Measurements from ENCODE around the gene BAK1.
"Not testable (repeated sequence)": the region's sequence is repeated elsewhere in the genome, so short reads cannot be mapped to it uniquely, and the experiment has no call there.

The BAK1 gene

GRCh38 chr6:33557376-33557775 is 22.7 kb downstream of the BAK1 start:
- Histone ChIP-seq H3K9me2 (ENCODE audit: low read depth, low read length) (no peaks in the 10 kb centered on the region), H3K4me2 (ENCODE audit: low read length) (no peak overlapping the region), H3K36me3 (ENCODE audit: insufficient read depth, low read length) (no peaks in the 10 kb centered on the region; the same call in 1 of the 2 replicates), H3K9ac (ENCODE audit: low read length) (no peak overlapping the region), H2AFZ (ENCODE audit: low read length) (no peak overlapping the region), H3K4me1 (ENCODE audit: insufficient read depth, low read length, severe bottlenecking) (no peaks in the 10 kb centered on the region), H3F3A (ENCODE audit: insufficient read depth, low read length) (no peaks in the 10 kb centered on the region), H3K9me3 (ENCODE audit: low read length) (no peaks in the 10 kb centered on the region), H3K27ac (ENCODE audit: low read depth, low read length, poor library complexity, severe bottlenecking) (no peak overlapping the region), H3K4me3 (ENCODE audit: low read depth, low read length, poor library complexity, severe bottlenecking) (no peak overlapping the region), H3K79me2 (ENCODE audit: insufficient read depth, low read length) (no peaks in the 10 kb centered on the region), H4K20me1 (ENCODE audit: insufficient read depth, low read length) (no peaks in the 10 kb centered on the region), H3K27me3 (ENCODE audit: insufficient read depth, low read length) (peaks cover 5% of the 10 kb centered on the region; the same call in 1 of the 2 replicates)
- no peak for TF ChIP-seq EZH2 (IDR thresholded peaks at IDR 0.05; ENCODE audit: borderline replicate concordance, low read length)
- no peak for TF ChIP-seq CTCF (IDR thresholded peaks at IDR 0.05; ENCODE audit: low read length)

- not testable (repeated sequence) for H3K27ac ChIP-seq (ENCODE audit: low read depth, low read length, poor library complexity, severe bottlenecking); H2AFZ ChIP-seq (ENCODE audit: low read length); H3K27me3 ChIP-seq (ENCODE audit: insufficient read depth, low read length); H3K9me3 ChIP-seq (ENCODE audit: low read length); H3F3A ChIP-seq (ENCODE audit: insufficient read depth, low read length); H3K4me1 ChIP-seq (ENCODE audit: insufficient read depth, low read length, severe bottlenecking); H4K20me1 ChIP-seq (ENCODE audit: insufficient read depth, low read length); H3K79me2 ChIP-seq (ENCODE audit: insufficient read depth, low read length); H3K9ac ChIP-seq (ENCODE audit: low read length); H3K4me3 ChIP-seq (ENCODE audit: low read depth, low read length, poor library complexity, severe bottlenecking); H3K36me3 ChIP-seq (ENCODE audit: insufficient read depth, low read length); H3K4me2 ChIP-seq (ENCODE audit: low read length); H3K9me2 ChIP-seq (ENCODE audit: low read depth, low read length)
Measured at GRCh38 chr6:33552883-33553282, 27.2 kb downstream of the BAK1 start.

- no peak overlapping the region for H3K4me3 ChIP-seq (ENCODE audit: low read depth, low read length, poor library complexity, severe bottlenecking)
- no peaks in the 10 kb centered on the region for H3K36me3 ChIP-seq (ENCODE audit: insufficient read depth, low read length)
- H3K4me2 ChIP-seq (ENCODE audit: low read length), result no peak overlapping the region
- no peaks in the 10 kb centered on the region; the same call in 1 of the 2 replicates for H3K27me3 ChIP-seq (ENCODE audit: insufficient read depth, low read length)
- H3K9me2 ChIP-seq (ENCODE audit: low read depth, low read length), result no peaks in the 10 kb centered on the region
- H4K20me1 ChIP-seq (ENCODE audit: insufficient read depth, low read length), result no peaks in the 10 kb centered on the region
- no peak overlapping the region for H3K27ac ChIP-seq (ENCODE audit: low read depth, low read length, poor library complexity, severe bottlenecking)
- H2AFZ ChIP-seq (ENCODE audit: low read length), result no peak overlapping the region
- TF ChIP-seq EZH2 (IDR thresholded peaks at IDR 0.05; ENCODE audit: borderline replicate concordance, low read length) (no peak), CTCF (IDR thresholded peaks at IDR 0.05; ENCODE audit: low read length) (no peak)
- H3K9me3 ChIP-seq (ENCODE audit: low read length), result no peaks in the 10 kb centered on the region
- no peaks in the 10 kb centered on the region for H3K79me2 ChIP-seq (ENCODE audit: insufficient read depth, low read length)
- no peaks in the 10 kb centered on the region for H3F3A ChIP-seq (ENCODE audit: insufficient read depth, low read length)
- no peak overlapping the region for H3K9ac ChIP-seq (ENCODE audit: low read length)
- H3K4me1 ChIP-seq (ENCODE audit: insufficient read depth, low read length, severe bottlenecking), result no peaks in the 10 kb centered on the region
Measured at GRCh38 chr6:33552252-33552651, 27.8 kb downstream of the BAK1 start.

DNA sequence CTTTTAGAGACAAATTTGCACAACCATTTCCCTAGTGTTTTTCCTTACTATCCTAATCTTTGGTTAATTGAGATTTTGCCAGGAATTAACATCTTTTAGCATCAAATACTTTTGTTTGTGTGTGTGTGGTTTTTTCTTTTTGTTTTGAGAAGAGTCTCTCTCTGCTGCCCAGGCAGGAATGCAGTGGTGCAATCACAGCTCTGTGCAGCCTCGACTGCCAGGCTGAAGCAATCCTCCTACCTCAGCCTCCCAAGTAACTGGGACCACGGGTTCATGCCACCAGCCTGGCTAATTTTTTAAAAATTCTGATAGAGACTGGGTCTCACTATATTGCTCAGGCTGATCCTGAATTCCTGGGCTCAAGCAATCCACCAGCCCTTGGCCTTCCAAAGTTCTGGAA is 28.5 kb downstream of the BAK1 start:
- TF ChIP-seq CTCF (IDR thresholded peaks at IDR 0.05; ENCODE audit: low read length) (no peak), EZH2 (IDR thresholded peaks at IDR 0.05; ENCODE audit: borderline replicate concordance, low read length) (no peak)
- H3K27ac ChIP-seq (ENCODE audit: low read depth, low read length, poor library complexity, severe bottlenecking), result no peak overlapping the region
- H3K36me3 ChIP-seq (ENCODE audit: insufficient read depth, low read length), result no peaks in the 10 kb centered on the region

More for the DNA sequence above, 28.5 kb downstream of the BAK1 start:
- H3K4me1 ChIP-seq (ENCODE audit: insufficient read depth, low read length, severe bottlenecking), result no peaks in the 10 kb centered on the region
- no peak overlapping the region for H3K9ac ChIP-seq (ENCODE audit: low read length)
- no peak overlapping the region for H3K4me3 ChIP-seq (ENCODE audit: low read depth, low read length, poor library complexity, severe bottlenecking)
- no peak overlapping the region for H3K4me2 ChIP-seq (ENCODE audit: low read length)
- no peak overlapping the region for H2AFZ ChIP-seq (ENCODE audit: low read length)
- no peaks in the 10 kb centered on the region for H3K9me3 ChIP-seq (ENCODE audit: low read length)
- H4K20me1 ChIP-seq (ENCODE audit: insufficient read depth, low read length), result no peaks in the 10 kb centered on the region
- no peaks in the 10 kb centered on the region for H3K27me3 ChIP-seq (ENCODE audit: insufficient read depth, low read length)
- no peaks in the 10 kb centered on the region for H3K9me2 ChIP-seq (ENCODE audit: low read depth, low read length)
- no peaks in the 10 kb centered on the region for H3F3A ChIP-seq (ENCODE audit: insufficient read depth, low read length)
- no peaks in the 10 kb centered on the region for H3K79me2 ChIP-seq (ENCODE audit: insufficient read depth, low read length)

All from OCI-LY1 (cell line).